DMS79 (cell line): ENCODE data around the gene TSSK2.
"Not testable (repeated sequence)": the region's sequence is repeated elsewhere in the genome, so short reads cannot be mapped to it uniquely, and the experiment has no call there.

Source experiments
- DNase-seq: peaks from one replicate; lab custom pipeline; 2025; lab: John Stamatoyannopoulos, UW

TSSK2 gene

DNA sequence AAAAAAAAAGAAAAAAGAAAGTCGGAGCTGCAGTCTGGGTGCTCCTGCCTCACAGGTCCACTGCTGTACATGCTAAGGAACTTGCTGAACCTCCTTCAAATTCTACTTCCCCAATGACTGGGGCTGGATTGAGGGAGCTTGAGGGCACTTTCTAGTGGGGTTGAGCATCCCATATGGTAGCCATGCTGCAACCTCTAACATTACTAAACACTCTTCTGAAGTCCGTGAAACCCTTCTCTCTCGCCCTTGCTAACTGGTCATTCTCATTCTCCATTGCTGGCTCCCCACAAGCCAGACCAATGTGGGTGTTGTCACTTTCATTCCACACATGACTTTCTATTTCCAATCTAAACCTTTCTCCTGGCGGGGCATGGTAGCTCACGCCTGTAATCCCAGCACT lies 12.1 kb downstream of the TSSK2 start:
- DNase-seq = no peak

DNA sequence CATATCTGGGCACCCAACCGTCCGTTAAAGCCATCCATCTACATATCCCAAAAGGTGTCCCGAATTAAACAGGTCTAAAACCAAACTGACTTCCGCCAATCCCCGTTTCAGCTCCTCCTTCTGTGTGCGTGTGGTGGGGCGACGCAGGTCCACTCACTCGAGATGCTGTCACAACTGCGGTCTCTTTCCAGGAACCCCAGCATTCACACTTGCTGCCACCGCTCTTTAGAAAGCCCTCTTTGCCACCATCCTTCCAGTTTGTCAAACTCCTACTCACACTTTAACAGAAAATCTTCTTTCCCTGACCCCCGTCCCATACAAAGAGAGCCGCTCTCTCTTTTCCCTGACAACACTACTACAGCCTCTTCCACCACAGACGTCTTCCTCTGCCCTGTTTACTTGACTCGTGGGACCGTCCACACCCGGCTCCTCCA lies 12.9 kb downstream of the TSSK2 start:
- DNase-seq = no peak

DNA sequence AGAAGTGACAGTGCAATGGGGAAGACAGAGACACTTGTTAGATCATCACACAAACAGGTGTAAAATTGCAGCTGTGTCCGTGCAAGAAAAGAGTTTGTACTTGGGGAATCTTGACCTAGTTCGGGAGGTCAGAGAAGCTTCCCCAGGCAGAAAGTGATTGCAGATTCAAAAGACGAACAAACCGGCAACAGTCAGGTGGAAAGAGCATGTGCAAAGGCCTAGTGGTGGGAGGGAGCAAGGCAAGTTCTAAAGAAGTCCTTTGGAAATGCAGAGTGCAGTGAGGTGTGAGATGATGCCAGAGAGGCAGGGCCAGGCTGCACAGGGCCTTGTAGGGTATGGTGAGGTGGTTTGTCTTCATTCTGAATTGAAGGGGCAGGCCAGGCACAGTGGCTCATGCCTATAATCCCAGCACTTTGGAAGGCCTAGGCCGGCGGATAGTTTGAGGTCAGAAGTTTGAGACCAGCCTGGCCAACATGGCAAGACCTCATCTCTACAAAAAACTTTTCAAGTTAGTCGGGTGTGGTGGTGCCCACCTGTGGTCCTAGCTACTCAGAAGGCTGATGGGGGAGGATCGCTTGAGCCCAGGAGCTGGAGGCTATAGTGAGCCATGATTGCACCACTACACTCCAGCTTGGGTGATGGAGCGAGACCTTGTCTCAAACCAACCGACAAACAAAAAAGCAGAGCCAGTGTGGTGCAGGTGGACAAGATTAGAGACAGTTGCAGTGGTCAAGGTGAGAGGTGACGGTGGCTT lies 15.3 kb downstream of the TSSK2 start:
- DNase-seq = no peak

DNA sequence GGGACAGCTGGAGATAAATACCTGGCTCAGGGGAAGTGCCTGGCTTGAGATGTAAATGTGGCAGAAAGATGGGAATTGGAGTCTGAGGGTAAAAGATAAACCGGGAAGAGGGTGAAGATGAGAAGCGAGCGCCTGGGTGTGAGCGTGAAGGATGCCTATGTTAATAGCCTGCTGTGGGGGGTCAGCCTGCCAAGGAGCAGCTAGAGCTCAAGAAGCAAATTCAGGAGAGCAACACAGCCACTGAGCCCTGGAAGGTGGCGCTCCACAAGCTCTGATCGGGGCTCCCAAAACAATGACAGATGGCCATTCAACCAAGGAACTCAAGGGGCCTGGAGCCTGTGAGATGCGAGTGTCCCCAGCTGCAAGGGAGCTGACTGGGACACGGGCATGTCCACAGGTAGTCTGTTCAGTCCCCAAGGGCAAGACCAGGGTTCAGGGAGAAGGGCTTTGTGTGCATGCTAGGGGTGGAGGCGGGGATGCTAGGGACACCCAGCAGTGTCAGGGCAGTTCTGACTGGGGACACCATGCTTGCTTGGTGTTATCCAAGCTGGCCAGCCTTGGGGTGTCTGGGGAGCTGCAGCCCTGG lies 16.2 kb downstream of the TSSK2 start:
- DNase-seq = no peak

- DNase-seq = no peak
These were observed 17.4 kb downstream of the TSSK2 start for GRCh38 chr22:19148417-19149046.

GRCh38 chr22:19149047-19149883 lies 18.2 kb downstream of the TSSK2 start:
- DNase-seq = no peak

DNA sequence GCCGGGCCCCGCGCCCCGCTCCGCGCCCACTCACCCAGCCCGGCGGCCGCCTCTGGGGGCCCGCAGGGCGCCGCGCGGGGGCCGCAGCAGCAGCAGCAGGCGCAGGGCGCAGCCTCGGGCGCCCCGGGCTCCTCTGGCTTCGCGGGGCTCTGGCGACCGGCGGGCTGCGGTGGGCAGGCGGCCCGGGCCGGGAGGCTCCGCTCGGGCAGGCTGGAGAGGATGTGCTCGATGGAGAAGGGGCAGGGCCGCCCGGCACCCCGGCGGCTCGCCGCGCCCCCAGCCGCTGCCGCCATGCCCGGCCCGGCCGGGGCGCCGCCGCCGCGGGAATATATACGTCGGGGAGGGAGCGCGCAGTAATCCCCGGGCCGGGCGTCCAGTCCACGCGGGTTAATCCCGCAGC lies 18.9 kb downstream of the TSSK2 start, which contains the start of gene GSC2:
TSS of gene GSC2 (minus strand) at position 302 of the 400 bp plus-strand sequence. CDS start at position 293, 9 bp downstream.
- DNase-seq = no peak

DNA sequence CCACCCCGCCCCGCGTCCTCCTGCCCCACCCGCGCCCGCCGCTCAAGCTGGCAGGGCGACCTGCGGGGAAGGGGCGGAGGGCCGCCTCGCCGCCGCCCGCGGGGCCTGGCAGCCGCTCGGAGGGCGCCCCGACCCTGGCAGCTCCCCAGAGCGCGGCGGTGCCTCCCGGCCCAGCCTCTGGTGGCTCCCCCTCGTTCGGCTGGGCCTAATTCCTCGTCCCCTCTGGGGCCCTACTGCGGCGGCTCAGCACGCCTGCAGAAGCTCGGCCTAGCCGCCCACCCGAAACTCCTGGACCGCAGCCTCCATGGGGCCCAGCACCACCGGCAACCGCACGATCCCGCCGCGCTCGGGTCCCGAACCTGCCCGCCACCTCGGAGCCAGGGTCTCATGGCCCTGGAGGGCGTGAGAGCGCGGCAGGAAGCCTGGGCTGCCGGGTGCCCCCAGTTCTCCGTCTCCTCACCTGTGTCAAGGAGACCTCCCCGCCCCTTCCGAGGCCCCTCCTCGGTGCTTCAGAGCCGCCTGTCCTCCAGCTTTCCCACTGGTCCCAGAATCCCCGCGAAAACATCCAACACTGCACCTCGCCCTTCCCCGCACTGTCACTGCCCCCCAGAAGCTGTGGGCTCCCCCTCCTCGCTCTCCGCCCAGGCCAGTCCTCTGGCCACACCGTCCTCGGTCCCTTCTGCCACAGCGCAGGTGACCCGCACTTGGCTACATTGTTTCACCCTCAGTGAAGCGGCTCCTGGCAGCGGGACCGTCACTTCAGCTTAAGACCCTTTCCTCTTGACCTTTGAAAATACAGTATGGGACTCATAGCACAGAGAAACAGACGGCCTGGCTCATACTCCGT lies 19.6 kb downstream of the TSSK2 start:
- no peak for DNase-seq

GRCh38 chr22:19151329-19152191 lies 20.5 kb downstream of the TSSK2 start:
- DNase-seq = no peak

DNA sequence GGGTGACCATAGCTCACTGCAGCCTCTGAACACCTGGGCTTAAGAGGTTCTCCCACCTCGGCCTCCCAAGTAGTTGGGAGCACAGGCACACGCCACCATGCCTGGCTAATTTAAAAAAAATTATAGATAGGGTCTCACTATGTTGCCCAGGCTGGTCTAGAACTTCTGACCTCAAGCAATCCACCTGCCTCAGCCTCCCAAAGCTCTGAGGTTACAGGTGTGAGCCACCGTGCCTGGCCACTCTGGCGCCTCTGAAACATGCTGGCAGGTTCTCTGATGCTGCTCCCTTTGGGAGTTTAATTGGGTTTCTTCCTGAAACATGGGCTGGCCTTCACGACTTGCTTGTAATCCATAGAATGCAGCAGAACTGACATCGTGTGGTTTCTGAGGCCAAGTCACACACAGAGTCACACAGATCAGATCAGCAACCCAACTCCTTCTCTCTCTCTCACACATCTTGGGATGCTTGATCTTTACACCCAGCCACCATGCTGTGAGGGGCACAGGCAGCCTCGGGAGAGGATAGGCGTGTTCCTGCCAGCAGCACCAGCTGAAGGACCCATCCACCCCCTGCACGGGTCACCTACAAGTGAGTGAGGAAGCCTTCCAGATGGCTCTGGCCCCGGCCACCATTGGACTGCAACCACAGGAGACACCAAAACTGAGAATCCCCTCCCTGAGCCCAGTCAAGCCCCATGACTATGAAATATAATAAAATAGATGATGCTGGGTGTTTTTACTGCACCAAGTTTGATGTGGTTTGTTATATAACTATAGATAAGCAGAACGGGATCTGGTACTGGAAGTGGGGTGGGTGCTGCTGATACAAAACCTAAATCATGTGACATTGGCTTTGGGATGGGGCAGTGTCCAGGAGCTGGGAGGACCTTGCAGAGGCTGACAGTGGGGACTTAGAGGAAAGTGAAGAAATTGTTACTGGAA lies 22.1 kb downstream of the TSSK2 start:
- no peak for DNase-seq

DNA sequence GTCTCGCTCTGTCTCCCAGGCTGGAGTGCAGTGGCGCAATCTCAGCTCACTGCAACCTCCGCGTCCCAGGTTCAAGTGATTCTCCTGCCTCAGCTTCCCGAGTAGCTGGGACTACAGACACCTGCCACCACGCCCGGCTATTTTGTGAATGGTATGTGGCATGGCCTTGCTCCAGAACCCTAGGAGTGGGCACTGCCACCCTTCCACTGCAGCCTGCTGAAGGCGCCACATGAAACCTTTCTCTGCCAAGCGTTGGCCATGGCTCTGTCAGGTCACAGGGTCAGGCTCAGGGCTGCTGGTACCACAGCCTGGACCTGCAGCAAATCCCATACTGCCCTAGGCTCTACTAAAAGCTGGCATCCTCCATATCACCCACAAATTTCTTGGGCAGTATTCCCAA lies 25.0 kb downstream of the TSSK2 start:
- DNase-seq = not testable (repeated sequence)

DNA sequence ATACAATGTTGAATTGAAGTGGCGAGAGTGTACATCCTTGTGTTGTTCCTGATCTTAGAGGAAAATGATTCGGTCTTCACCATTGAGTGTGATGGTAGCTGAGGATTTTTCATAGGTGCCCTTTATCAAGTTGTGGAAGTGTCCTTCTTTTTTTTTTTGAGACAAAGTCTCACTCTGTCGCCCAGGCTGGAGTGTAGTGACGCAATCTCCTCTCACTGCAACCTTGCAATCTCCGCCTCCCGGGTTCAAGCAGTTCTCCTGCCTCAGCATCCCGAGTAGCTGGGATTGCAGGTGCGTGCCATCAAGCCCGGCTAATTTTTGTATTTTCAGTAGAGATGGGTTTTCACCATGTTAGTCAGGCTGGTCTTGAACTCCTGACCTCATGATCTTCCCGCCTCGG lies 27.5 kb downstream of the TSSK2 start:
- not testable (repeated sequence) for DNase-seq

- DNase-seq = no peak
These were observed 33.3 kb downstream of the TSSK2 start for GRCh38 chr22:19164425-19164824.

DNA sequence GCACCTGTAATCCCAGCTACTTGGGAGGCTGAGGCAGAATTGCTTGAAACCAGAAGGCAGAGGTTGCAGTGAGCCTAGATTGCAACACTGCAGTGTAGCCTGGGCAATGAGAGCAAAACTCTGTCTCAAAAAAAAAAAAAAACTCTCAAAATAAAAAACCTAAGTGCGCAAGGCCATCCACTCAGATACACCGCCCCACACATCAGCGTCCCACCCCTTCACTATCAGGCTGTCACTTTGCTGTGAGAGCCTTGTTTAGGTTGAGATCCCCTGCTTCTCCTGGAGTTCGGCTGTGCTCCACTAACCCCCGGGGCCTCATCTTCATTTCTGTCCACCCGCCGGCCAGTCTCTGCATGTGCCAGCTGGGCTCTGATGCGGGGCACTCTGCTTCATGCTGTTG lies 35.3 kb downstream of the TSSK2 start:
- no peak for DNase-seq

- no peak for DNase-seq
These were observed 36.2 kb downstream of the TSSK2 start for GRCh38 chr22:19167106-19167869.

DNA sequence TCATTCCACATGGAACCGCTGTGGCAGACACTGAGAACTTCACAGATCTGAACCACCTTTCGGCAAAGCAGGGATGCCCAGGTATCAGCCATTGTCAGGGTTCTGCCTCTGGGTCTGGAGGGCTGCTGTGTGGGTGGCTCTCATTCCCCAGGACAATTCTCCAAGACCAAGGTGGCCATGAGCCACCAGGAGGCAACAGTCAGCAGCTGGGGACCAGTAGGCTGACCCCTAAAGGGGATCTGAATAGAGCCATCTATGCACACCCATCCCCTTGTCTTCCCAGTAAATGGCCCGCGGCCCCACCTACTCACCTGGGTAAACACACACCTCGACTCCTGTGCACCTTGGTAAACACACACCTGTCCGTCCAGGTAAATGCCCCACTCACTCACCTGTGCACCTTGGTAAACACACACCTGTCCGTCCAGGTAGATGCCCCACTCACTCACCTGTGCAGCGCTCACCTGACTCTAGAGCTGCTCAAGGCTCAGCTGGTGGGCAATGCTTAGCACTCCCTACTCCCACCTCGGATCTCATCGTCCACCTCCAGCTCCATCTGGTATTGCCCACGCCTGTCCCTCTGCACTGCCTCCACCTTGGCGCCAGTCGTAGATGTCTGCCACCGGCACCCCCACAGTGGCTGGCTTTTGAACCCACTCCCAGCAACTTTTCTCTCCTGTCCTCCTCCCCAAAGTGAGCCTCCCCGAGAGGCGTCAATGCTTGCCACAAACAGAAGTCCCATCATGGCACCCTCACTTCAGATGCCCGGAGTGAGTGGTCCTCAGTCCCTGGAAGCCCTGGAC lies 37.2 kb downstream of the TSSK2 start:
- no peak for DNase-seq
